IMR-90 (cell line): Measurements from ENCODE around the gene TSBP1. TPM values are rescaled to one million over a fixed set of nuclear protein-coding genes. Genes with fewer than 3 reads are reported as not detected.

ENCODE experiments used
- microRNA-seq, 2 experiments: library from miRNA; stranded (forward) in 1 of 2; unstranded in 1 of 2; fragments of 10-50 nt in 1 of 2; fragments of <30 nt in 1 of 2; gene quantifications in 1 of 2; microRNA quantifications in 1 of 2; one replicate each; pipeline versions ENCODE3 to v1.1.0; 2013 to 2020; ENCODE audit not compliant: insufficient read depth in 1 of 2, insufficient read length in 1 of 2, unreplicated experiment in 1 of 2
- polyA plus RNA-seq, 3 experiments: library from polyadenylated mRNA; depleted of rRNA; stranded (reverse); fragments of >200 nt; gene quantifications; 2 replicates each; pipeline ENCODE4 v1.2.3, GENCODE V29; 2012; ENCODE audit warnings: low replicate concordance in 1 of 3
- small RNA-seq, 5 experiments: library from RNA; depleted of rRNA; stranded (forward); fragments of <200 nt; gene quantifications; one replicate each; pipeline ENCODE3, GENCODE V24; 2012
- total RNA-seq: library from RNA; depleted of rRNA; stranded (reverse); fragments of >200 nt; gene quantifications from 2 replicates; pipeline ENCODE4 v1.2.3, GENCODE V29; 2012; rRNA removed

The TSBP1 gene
- total and polyA plus RNA-seq, 2 of the 4 experiments (the other 2 are of a cell fraction) = not detected

Small RNAs within 50 kb of the gene (microRNA-seq; reads per million reads assigned to microRNA genes)
- not detected for gene RNU6-603P (ENCODE audit: insufficient read depth, insufficient read length)

Small RNAs within 50 kb of the gene (small RNA-seq; reads per million reads assigned to genes)
- 0 reads per million in 5 experiments for gene RNU6-603P

Other genes with a start within 250 kb of the TSBP1 start
- gene ATF6B, start 243.7 kb downstream of the TSBP1 start, total RNA-seq = 5.3 and 7.9 TPM in 2 replicates
- 62.6 and 69.6 TPM in 2 replicates for gene ATF6B, start 243.7 kb downstream of the TSBP1 start, polyA plus RNA-seq (2012; rRNA removed)
- 5.8 and 5.9 TPM in 2 replicates for gene FKBPL, start 241.6 kb downstream of the TSBP1 start, total RNA-seq
- gene FKBPL, start 241.6 kb downstream of the TSBP1 start, polyA plus RNA-seq (2012; rRNA removed) = 3.4 and 3.6 TPM in 2 replicates
- not detected in 2 replicates for gene PRRT1, start 220.0 kb downstream of the TSBP1 start, total RNA-seq
- 0.87 and 0.99 TPM in 2 replicates for gene PRRT1, start 220.0 kb downstream of the TSBP1 start, polyA plus RNA-seq (2012; rRNA removed)
- 2.2 and 3.2 TPM in 2 replicates for gene PPT2, start 217.8 kb downstream of the TSBP1 start, total RNA-seq
- gene PPT2, start 217.8 kb downstream of the TSBP1 start, polyA plus RNA-seq (2012; rRNA removed) = 16.2 and 18.7 TPM in 2 replicates
- 0.18 and 0.28 TPM in 2 replicates for gene EGFL8, start 207.3 kb downstream of the TSBP1 start, total RNA-seq
- 4.7 and 5.7 TPM in 2 replicates for gene EGFL8, start 207.3 kb downstream of the TSBP1 start, polyA plus RNA-seq (2012; rRNA removed)
- 27.2 TPM in 2 replicates for gene AGPAT1, start 195.8 kb downstream of the TSBP1 start, total RNA-seq
- 116 and 126 TPM in 2 replicates for gene AGPAT1, start 195.8 kb downstream of the TSBP1 start, polyA plus RNA-seq (2012; rRNA removed)
- gene RNF5, start 193.5 kb downstream of the TSBP1 start, total RNA-seq = 18.8 and 28.1 TPM in 2 replicates
- 34.1 and 41.4 TPM in 2 replicates for gene RNF5, start 193.5 kb downstream of the TSBP1 start, polyA plus RNA-seq (2012; rRNA removed)
- gene AGER, start 187.7 kb downstream of the TSBP1 start, total RNA-seq = 0.18 and 0.28 TPM in 2 replicates
- gene AGER, start 187.7 kb downstream of the TSBP1 start, polyA plus RNA-seq (2012; rRNA removed) = 4.2 and 4.9 TPM in 2 replicates
- gene PBX2, start 181.7 kb downstream of the TSBP1 start, total RNA-seq = 13.9 and 17.7 TPM in 2 replicates
- 56.8 and 58.0 TPM in 2 replicates for gene PBX2, start 181.7 kb downstream of the TSBP1 start, polyA plus RNA-seq (2012; rRNA removed)
- gene GPSM3, start 179.3 kb downstream of the TSBP1 start, total RNA-seq = 3.0 and 3.9 TPM in 2 replicates
- gene GPSM3, start 179.3 kb downstream of the TSBP1 start, polyA plus RNA-seq (2012; rRNA removed) = 9.8 and 12.2 TPM in 2 replicates
- gene NOTCH4, start 147.8 kb downstream of the TSBP1 start, total RNA-seq = 1.3 and 2.2 TPM in 2 replicates
- gene NOTCH4, start 147.8 kb downstream of the TSBP1 start, polyA plus RNA-seq (2012; rRNA removed) = 0.76 and 0.96 TPM in 2 replicates
- gene BTNL2, start 35.3 kb upstream of the TSBP1 start, total RNA-seq = not detected in 2 replicates
- not detected in 2 replicates for gene BTNL2, start 35.3 kb upstream of the TSBP1 start, polyA plus RNA-seq (2012; rRNA removed)
- not detected in 2 replicates for gene HLA-DRA, start 68.0 kb upstream of the TSBP1 start, total RNA-seq
- gene HLA-DRA, start 68.0 kb upstream of the TSBP1 start, polyA plus RNA-seq (2012; rRNA removed) = not detected in 2 replicates
- not detected in 2 replicates for gene HLA-DRB5, start 158.4 kb upstream of the TSBP1 start, total RNA-seq
- gene HLA-DRB5, start 158.4 kb upstream of the TSBP1 start, polyA plus RNA-seq (2012; rRNA removed) = not detected in 2 replicates
- gene HLA-DRB1, start 217.9 kb upstream of the TSBP1 start, total RNA-seq = not detected in 2 replicates
- not detected in 2 replicates for gene HLA-DRB1, start 217.9 kb upstream of the TSBP1 start, polyA plus RNA-seq (2012; rRNA removed)